DMS114 treated with DMSO at 0.1 percent for 48 hours (cell line): ENCODE data around the gene THY1.

Experiments
- DNase-seq: peaks from one replicate; lab custom pipeline; 2025; ENCODE audit not compliant: unreplicated experiment; lab: John Stamatoyannopoulos, UW

THY1 gene

DNA sequence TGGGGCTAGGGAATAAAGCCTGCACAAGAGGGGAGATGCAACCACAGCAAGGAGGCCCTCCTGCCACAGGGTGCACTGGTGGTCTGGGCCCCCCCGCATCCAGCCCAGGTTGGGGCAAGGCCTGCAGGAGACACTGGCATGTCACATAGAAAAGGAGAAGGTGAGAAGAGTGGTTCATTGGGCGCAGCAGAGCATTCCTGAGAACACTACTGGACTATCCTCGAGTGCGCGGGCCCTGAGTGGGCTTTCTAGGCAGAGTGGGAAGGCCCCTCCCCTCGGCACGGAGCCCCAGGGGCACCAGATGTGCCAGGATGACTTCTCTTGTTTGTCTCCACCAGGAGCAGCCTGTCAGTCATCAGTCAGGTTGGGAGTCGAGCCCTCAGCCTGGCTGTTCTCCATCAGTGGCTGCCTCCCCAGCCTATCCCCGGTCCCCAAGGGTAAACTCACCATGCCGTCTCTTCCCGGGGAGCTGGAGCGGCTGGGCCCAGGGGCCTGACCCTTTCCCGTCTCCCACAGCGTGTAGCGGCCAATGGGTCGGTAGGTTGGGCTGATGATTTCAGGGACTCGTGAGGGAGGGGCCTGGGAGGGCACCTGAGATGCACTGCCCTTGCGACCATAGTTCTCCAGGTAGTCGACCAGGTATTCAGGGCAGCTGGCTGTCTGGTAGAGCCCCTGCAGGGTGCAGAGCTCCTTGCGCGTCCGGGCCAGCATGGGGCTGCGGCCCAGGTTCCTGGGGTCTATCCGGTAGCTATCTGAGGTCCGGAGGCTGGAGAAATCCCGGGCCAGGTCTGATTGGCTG is 50.5 kb downstream of the THY1 start:
- DNase-seq: no peak

DNA sequence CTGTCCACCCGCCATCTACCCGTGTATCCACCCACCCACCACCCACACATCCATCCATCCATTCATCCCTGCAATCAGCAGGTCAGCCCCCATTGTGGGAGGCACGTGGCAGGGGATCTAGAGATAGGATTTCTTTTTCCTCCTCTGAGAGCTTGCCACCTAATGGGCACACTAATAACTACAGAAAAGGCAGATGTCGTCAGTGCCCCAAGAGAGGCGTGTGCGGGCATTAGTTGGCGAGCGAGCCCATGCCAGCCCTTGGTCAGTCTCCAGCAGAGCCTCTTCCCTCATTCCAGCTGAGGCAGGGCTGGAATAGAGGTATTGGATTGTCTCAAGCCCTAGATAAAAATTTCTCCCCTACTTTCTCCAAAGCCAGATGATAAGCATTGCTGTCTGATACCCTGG is 51.2 kb downstream of the THY1 start:
- DNase-seq: no peak

DNA sequence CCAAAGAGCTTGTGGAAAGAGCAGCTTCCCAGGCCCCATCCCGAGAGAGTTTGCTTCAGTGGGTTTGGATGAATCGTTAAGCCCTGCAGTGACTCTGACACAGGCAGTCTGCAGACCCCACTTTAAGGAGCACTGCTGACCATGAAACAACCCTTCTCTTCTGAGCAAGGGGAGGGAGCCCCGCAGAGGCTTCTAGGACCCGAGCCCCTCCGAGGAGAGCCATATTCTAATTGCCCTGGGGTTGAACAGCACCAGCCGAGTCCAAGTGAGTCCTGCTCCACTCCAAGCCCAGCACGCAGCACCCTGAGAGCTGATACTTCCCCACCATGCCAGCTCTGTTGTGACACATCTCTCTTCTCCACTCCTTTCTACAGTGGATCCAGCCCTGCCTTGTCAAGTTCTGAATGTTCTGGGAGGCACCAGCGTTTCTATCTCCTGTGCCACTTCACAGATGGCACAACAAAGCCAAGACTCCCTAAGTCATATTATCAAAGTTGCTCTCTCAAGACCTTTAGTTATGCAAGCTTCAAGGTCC is 51.8 kb downstream of the THY1 start:
- no peak for DNase-seq

DNA sequence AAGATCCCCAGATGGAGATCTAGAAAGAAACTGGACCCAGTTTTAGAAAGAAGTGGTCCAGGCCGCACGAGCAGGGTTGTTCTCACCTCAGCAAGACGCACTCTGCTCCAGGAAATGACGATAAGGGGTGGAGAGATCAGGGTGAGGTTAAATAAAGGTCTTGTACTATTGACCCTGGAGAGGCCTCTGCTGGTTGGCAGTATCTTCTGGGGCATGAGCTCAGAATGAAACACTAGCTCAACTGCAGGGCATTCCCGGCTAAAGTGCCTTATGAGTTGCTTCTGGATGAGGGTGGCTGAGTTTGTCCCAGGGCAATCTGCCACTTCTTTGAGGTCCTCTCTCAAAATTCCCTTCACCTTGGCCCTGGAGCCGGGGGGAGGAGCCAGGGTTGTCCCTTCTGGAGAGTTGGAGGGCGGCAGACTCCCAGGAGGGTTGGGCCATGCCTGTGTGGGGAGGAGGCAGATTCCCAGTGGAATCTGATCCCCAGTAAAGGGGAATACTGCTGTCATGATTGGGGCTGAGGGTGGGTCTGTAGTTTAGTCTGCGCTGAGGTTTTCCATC is 52.4 kb downstream of the THY1 start:
- no peak for DNase-seq

DNA sequence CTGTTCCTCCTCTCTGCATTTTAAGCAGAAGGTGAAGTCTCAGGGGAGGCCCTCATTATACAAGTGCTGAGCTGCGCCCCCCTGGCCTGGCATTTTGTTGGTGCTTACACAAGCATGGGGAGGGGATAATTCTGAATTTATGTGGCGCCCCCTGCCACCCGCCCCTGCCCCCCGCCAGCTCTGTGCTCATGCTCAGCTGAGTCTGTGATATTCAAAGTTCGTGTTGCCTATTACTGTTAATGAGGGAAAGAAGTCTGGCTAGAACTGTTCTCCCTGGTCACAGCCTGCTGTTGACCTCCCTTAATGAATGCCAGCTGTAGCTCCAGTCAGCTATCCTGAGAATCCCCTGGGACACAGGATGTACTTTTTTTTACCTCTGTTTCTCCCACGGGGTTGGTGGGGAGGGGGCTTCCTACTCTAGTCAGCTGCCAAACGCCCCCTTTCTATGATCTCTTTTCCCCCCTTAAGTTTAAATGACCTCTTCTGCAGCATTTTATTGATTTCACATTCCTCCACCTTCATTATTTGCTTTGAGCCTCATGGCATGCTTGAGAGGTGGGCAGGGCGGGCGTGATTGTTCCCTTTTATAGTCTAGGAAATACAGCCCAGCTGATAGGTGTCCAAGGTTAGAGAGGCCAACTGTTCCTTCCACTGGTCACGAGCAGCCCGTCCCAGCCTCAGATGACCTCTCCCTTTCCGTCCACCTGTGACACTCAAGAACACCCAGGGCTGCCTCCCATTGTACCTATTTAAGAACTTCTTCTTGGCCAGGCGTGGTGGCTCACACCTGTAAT is 53.6 kb downstream of the THY1 start:
- DNase-seq: no peak

DNA sequence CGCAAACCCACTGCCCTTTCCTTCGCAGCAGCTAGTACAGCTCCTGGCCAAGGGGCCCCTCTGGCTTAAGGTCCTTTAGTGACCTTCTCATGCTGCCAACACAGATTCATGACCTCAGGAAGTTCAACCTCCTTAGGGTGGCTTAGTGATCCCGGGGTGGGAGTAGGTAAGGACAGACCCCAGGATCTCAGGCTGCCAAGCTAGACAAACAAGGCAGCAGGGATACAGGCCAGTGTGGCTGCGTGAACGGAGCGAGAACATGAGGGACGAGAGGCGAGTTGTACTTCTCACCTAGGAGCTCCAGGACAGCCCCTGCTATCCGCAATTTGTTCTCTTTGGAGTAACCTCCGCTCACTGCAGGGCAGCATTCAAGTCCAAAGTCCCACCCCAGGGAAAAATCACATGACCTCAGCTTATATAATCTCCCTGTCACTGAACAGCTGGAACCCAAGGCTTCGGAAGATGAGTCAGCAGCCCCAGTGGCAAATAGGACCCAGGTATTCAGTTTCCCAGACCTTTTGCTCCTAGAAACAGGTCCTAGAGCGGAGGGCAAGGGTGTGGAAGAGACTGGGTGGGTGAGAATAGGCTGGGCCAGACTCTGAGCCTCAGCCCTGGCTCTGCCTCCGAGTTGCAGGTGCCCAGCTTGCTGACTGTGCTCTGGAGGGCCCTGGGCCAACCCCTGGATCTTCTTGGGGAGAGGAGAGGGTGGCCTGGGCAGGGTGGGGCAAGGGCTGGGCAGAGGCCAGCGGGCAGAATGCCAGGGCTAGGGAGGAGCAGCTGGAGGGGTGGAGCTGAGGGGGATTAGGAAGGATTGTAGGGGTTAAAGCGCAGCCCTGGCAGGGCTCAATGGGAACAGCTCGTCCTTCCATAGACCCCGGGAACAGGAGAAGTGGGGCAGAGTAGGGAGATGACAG is 54.6 kb downstream of the THY1 start:
- no peak for DNase-seq

DNA sequence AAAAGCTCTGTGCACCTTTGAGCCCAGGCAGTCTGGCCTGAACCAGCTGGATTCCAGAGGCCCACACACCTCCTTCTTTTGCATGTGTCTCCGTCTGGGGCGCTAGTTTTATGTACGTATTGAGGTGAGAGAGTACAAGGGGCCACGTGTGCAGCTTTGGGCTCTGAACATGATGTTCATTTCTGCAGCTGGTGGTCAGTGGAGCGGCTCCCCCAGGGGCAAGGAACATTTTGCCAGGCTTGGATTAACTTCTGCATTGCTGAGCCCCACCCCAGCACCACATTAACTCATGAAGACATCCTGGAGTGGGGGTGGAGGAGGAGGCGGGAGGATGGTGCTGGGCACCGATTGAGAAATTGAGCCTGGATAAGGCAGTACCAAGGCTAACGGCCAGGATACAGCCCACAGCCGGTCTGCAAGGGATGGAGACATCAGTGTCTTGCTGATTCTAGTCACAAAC is 55.3 kb downstream of the THY1 start:
- no peak for DNase-seq
